HL-60/S4 treated with phorbol 12-myristate 13-acetate at 8.2 ng/mL for 4 days and 3 days (cell line): ENCODE measurements around the gene SHISA5.
"Not testable (repeated sequence)": the region's sequence is repeated elsewhere in the genome, so short reads cannot be mapped to it uniquely, and the experiment has no call there.

ENCODE experiments used
- in situ Hi-C: fragments of 300-500 bp; cut with MboI; formaldehyde crosslinking; loops from 2 replicates; pipeline ENCODE4 v1.15.0; 2022; ENCODE audit warnings: low sequenced_read_pairs

Gene SHISA5

GRCh38 chr3:48521635-48522034 lies 17.7 kb upstream of the SHISA5 start:
- in situ Hi-C loops, result no loop called here

DNA sequence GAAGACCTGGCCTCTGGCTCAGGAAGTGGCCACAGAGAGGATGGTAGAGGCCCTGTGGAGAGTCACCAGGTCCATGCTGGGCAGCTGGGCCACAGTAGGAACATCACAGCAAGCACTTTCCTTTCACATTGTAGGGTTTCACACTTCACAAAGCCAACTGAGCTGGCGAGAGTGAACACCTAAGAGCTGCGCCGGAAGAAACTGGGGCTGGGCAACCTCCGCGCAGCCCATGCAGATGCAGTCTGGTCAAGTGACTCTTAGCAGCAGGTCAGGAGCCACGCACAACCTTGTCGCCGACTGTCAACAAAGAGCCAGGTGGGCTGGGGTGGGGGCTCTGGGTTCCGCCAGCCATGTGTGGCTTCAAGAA lies 15.3 kb upstream of the SHISA5 start:
- in situ Hi-C loops, result no loop called here

GRCh38 chr3:48518638-48519276 lies 14.8 kb upstream of the SHISA5 start:
- in situ Hi-C loops, result no loop called here

DNA sequence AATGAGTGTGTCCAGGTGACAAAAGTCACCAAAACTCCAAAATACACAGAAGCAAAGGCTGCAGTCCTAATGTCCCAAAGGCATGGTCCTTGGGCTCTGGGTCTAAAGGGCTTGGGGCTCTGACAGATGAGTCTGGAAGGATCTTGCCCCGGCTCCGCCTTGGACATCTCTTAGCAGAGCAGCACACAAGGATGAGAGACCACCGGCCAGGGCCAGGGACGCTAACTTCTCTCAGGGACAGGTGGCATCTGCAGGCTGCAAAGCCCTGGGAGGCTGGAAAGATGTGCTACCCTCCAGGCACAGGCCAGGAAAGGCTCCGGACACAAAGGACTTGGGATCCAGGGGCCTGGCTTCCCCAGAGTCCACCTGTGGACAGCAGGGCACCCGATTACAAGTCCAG lies 14.1 kb upstream of the SHISA5 start:
- in situ Hi-C loops, result no loop called here

DNA sequence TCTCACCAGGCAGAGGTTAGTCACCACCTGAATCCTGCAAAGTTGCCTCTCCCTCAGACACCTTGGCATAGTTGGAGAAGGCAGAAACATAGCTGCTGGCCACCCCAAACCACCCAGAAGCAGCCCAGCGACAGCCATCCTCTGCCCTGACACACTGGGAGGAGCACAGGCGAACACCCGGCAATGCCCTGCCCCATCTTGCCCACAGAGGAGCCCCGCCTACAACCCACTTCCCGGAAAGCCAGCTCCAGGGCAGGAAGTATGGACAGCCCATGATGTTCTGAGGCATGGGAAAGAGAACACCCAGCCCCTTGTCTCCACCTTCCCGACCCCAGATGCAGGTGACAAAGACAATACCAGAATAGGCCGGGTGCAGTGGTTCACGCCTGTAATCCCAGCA lies 12.6 kb upstream of the SHISA5 start:
- in situ Hi-C loops, result no loop called here

- in situ Hi-C loops, result no loop called here
Observed at GRCh38 chr3:48514431-48515227, 10.7 kb upstream of the SHISA5 start.

- in situ Hi-C loops, result no loop called here
Observed at GRCh38 chr3:48511551-48511950, 7.6 kb upstream of the SHISA5 start.

DNA sequence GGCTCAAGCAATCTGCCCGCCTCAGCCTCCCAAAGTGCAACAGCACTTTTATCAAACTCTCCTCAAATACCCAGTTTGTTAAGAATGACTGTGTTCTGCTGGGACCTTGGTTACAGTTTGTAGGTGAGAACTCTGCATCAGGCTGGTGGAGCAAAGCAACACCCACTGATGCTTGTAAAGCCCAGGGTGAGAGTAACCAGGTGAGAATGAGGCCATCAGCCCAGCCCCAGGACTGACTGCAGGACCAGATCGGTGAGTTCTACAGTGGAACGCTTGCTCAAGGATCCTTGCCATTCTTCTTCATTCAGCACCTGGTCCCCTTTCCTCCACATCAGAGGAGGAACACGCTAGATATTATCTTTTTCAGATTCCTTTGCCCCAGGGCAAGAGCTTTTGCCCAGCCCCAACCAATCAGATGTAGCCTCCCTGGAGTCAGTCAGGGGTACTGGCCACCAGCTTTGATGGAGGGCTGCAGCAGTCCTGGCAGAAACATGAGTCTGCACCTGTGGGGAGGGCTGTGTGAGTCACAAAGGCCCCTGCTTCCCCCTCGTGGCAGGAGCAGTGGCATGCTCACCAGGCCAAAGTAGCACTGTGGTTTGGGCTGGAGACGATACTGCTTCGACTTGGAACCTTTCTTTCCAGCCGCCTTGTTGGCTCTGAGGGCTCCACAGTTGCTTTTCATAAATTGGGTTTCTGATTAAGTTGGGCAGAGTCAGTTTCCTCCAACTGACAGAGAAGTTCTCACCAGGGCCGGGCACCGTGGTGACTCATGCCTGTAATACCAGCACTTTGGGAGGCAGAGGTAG lies 3.5 kb upstream of the SHISA5 start:
- in situ Hi-C loops, result no loop called here

GRCh38 chr3:48505968-48506504 lies 2.1 kb upstream of the SHISA5 start:
- in situ Hi-C loops, result no loop called here

- in situ Hi-C loops, result no loop called here
Observed at GRCh38 chr3:48505146-48505545, 1.2 kb upstream of the SHISA5 start.

GRCh38 chr3:48503401-48504050 lies 448 bp downstream of the SHISA5 start:
- in situ Hi-C loops, result no loop called here

GRCh38 chr3:48502728-48503168 lies 1.2 kb downstream of the SHISA5 start:
- in situ Hi-C loops, result no loop called here

DNA sequence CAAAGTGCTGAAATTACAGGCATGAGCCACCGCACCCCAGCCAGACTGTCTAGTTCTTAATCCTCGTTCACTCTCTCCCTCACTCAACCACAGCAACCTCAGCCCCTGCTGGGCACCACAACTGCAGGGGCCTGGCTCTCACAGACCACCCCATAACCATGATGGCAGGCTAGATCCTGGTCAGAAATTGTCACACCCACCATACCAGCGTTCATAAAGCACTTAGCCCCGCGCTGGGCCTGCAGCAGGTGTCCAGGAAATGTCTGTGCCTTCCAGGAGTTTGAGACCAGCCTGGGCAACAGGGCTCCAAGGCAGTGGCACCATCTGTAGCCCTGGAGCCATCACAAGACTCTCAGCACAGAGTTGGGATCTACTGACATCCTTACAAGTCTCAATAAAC lies 1.9 kb downstream of the SHISA5 start:
- in situ Hi-C loops, result no loop called here

GRCh38 chr3:48501196-48501595 lies 2.8 kb downstream of the SHISA5 start:
- in situ Hi-C loops, result no loop called here

DNA sequence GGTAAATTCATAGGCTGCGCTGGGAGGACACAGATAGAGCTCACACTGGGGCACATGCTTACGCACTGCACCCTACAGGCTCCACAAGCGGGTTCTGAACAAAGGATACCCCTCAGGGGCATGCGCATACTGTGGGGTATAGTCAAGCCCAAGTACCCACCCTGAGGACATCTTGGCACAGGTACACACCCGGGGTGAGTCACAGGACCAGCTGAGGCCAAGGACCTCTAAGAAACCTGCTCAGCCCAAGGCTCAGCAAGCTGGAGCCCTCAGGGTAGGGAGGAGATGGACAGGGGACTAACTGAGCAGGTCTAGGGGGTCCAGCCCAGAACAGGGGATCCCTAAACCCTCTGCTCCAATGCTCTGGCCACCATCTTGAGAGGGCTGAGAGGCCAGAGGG lies 3.3 kb downstream of the SHISA5 start:
- in situ Hi-C loops, result no loop called here

DNA sequence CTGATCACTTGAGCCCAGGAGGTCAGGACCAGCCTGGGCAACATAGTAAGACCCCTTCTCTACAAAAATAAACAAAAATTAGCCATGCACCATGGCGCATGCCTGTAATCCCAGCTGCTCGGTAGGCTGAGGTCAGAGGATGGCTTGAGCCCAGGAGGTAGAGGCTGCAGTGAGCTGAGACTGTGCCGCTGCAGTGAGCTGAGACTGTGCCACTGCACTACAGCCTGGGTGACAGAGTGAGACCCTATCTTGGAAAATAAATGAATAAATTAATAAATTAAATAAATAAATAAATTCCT lies 10.8 kb downstream of the SHISA5 start:
- in situ Hi-C loops, result no loop called here

GRCh38 chr3:48492461-48493202 lies 11.3 kb downstream of the SHISA5 start:
- in situ Hi-C loops, result no loop called here

GRCh38 chr3:48486952-48487351 lies 17.0 kb downstream of the SHISA5 start:
- in situ Hi-C loops, result no loop called here

DNA sequence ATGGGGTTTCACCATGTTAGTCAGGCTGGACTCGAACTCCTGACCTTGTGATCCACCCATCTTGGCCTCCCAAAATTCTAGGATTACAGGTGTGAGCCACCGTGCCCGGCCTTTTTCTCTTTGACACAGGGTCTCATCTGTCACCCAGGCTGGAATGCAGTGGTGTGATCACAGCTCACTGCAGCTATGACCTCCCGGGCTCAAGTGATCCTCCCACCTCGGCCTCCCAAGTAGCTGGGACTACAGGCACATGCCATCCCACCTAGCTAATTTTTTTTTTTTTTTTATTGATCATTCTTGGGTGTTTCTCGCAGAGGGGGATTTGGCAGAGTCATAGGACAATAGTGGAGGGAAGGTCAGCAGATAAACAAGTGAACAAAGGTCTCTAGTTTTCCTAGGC lies 21.2 kb downstream of the SHISA5 start:
- in situ Hi-C loops, result not testable (repeated sequence)

DNA sequence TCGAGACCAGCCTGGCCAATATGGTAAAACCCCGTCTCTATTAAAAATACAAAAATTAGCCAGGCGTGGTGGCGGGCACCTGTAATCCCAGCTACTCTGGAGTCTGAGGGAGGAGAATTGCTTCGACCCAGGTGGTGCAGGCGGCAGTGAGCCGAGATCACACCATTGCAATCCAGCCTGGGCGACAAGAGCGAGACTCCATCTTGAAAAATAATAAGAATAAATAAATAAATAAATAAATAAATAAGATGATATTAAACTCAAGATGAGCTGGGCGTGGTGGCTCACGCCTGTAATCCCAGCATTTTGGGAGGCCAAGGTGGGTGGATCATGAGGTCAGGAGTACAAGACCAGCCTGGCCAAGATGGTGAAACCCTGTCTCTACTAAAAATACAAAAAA lies 23.1 kb downstream of the SHISA5 start:
- in situ Hi-C loops, result not testable (repeated sequence)
